ENCODE results near the gene SCN4A.
"Not testable (repeated sequence)": the region's sequence is repeated elsewhere in the genome, so short reads cannot be mapped to it uniquely, and the experiment has no call there.

Gene SCN4A

GRCh38 chr17:63918305-63918704 is 54.4 kb downstream of the SCN4A start:
- no peak for DNase-seq (ENCODE audit: extremely low read depth, low read depth)
- no peak overlapping the region for H3K4me3 ChIP-seq (replicated peaks; ENCODE audit: low read depth, low read length)
- no peak for TF ChIP-seq CTCF (IDR thresholded peaks at IDR 0.05; ENCODE audit: low read depth, low read length, missing control alignments)

- no peak overlapping the region for H3K4me3 ChIP-seq (replicated peaks; ENCODE audit: low read depth, low read length)
- no peak for TF ChIP-seq CTCF (IDR thresholded peaks at IDR 0.05; ENCODE audit: low read depth, low read length, missing control alignments)
Measured at GRCh38 chr17:63917646-63918045, 55.1 kb downstream of the SCN4A start.

GRCh38 chr17:63917206-63917605 is 55.5 kb downstream of the SCN4A start:
- DNase-seq (ENCODE audit: extremely low read depth, low read depth); H3K4me3 ChIP-seq (replicated peaks; ENCODE audit: low read depth, low read length): not testable (repeated sequence)

More at GRCh38 chr17:63917646-63918045, 55.1 kb downstream of the SCN4A start:
- DNase-seq (ENCODE audit: extremely low read depth, low read depth): no peak

GRCh38 chr17:63916566-63917185 is 56.0 kb downstream of the SCN4A start:
- no peak overlapping the region for H3K4me3 ChIP-seq (replicated peaks; ENCODE audit: low read depth, low read length)
- no peak for TF ChIP-seq CTCF (IDR thresholded peaks at IDR 0.05; ENCODE audit: low read depth, low read length, missing control alignments)
- no peak for DNase-seq (ENCODE audit: extremely low read depth, low read depth)

GRCh38 chr17:63915753-63916152 is 57.0 kb downstream of the SCN4A start:
- DNase-seq (ENCODE audit: extremely low read depth, low read depth); H3K4me3 ChIP-seq (replicated peaks; ENCODE audit: low read depth, low read length): not testable (repeated sequence)

- no peak overlapping the region for H3K4me3 ChIP-seq (replicated peaks; ENCODE audit: low read depth, low read length)
- TF ChIP-seq CTCF (IDR thresholded peaks at IDR 0.05; ENCODE audit: low read depth, low read length, missing control alignments): no peak
- no peak for DNase-seq (ENCODE audit: extremely low read depth, low read depth)
Measured at GRCh38 chr17:63914471-63914870, 58.2 kb downstream of the SCN4A start.

GRCh38 chr17:63911657-63912100 is 61.0 kb downstream of the SCN4A start:
- no peak for DNase-seq (ENCODE audit: extremely low read depth, low read depth)
- TF ChIP-seq CTCF (IDR thresholded peaks at IDR 0.05; ENCODE audit: low read depth, low read length, missing control alignments): peak; percentile 63
- no peak overlapping the region for H3K4me3 ChIP-seq (replicated peaks; ENCODE audit: low read depth, low read length)

- DNase-seq (ENCODE audit: extremely low read depth, low read depth): no peak
- no peak within 1 kb of the TSS for H3K4me3 ChIP-seq (replicated peaks; ENCODE audit: low read depth, low read length)
- no peak for TF ChIP-seq CTCF (IDR thresholded peaks at IDR 0.05; ENCODE audit: low read depth, low read length, missing control alignments)
Measured at GRCh38 chr17:63911041-63911635, 61.6 kb downstream of the SCN4A start, which contains the start of gene CSHL1. Gene CSHL1, minus strand, starts transcription at chr17:63911258. Its CDS starts 62 bp downstream, at chr17:63911196.
